Measurements from ENCODE around the gene ZBTB20. TPM values are rescaled to one million over a fixed set of nuclear protein-coding genes. Genes with fewer than 3 reads are reported as not detected.

Gene ZBTB20
- total and polyA plus RNA-seq, 2 donors (not counting 1 experiment from before 2014, with no cell fraction given), result 4.0 to 22.5 TPM

DNA sequence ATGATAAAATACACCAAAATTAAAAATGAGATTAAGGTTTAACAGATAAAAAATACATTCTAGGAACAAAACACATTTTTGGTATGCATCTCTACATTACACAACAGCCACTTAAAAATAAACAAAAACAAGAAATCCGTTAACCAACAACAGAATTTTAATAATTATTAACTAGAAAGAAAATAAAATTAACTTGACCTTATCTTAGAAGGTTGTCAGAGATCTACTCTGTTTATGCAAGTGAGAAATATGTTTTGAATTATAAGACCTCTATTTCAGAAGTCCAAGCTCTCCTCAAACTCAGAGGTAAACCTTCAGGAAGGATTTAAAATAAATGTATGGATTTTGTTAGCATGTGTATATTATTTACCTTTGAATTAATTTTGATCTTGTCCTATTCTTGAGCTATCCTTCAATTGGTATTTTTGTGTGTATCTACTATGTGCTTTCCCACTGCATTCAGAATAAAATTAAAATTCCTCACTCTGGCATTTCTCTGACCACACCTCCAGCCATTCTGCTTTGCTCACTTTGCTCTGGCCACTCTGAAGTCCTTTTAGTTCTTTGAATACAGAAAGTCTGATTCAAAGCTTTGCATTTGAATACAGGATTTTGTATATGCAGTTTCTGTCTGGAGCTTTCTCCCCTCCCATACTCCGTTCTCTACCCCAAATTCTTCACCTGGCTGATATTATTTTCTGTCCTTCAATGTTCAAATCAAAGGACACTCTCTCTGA, 352.0 kb downstream of the ZBTB20 start:
- H4K20me1 ChIP-seq (ENCODE audit: control insufficient read depth, extremely low read depth, insufficient read depth, low read length), result no peaks in the 10 kb centered on the region
- H3K79me2 ChIP-seq (ENCODE audit: control insufficient read depth, insufficient read depth, low read length), result no peaks in the 10 kb centered on the region
- no peaks in the 10 kb centered on the region for H3K27me3 ChIP-seq (ENCODE audit: control insufficient read depth, insufficient read depth, low read length)
- H3K36me3 ChIP-seq (ENCODE audit: control insufficient read depth, insufficient read depth, low read length), result no peaks in the 10 kb centered on the region
- H3K9ac ChIP-seq (ENCODE audit: insufficient read depth, low read length), result no peak overlapping the region
- no peak for TF ChIP-seq EZH2 (IDR thresholded peaks at IDR 0.05; ENCODE audit: low read length, missing control alignments)
- TF ChIP-seq, protein P1, sequence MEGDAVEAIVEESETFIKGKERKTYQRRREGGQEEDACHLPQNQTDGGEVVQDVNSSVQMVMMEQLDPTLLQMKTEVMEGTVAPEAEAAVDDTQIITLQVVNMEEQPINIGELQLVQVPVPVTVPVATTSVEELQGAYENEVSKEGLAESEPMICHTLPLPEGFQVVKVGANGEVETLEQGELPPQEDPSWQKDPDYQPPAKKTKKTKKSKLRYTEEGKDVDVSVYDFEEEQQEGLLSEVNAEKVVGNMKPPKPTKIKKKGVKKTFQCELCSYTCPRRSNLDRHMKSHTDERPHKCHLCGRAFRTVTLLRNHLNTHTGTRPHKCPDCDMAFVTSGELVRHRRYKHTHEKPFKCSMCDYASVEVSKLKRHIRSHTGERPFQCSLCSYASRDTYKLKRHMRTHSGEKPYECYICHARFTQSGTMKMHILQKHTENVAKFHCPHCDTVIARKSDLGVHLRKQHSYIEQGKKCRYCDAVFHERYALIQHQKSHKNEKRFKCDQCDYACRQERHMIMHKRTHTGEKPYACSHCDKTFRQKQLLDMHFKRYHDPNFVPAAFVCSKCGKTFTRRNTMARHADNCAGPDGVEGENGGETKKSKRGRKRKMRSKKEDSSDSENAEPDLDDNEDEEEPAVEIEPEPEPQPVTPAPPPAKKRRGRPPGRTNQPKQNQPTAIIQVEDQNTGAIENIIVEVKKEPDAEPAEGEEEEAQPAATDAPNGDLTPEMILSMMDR (conservative IDR thresholded peaks at IDR 0.05 in 1 of 2, IDR thresholded peaks at IDR 0.05 in 1 of 2; ENCODE audit: low read depth in 1 of 2, low read length in 2 of 2), result no peak
- H3K4me1 ChIP-seq (ENCODE audit: control insufficient read depth, extremely low read depth, insufficient read depth, low read length), result no peaks in the 10 kb centered on the region
- H3K27ac ChIP-seq (ENCODE audit: insufficient read depth, low read length), result no peak overlapping the region
- no peaks in the 10 kb centered on the region for H3K9me3 ChIP-seq (ENCODE audit: control insufficient read depth, insufficient read depth, low read depth, low read length)
- DNase-seq (ENCODE audit: low read depth in 2 of 2), result no peak
- no peak overlapping the region for H2AFZ ChIP-seq (ENCODE audit: low read length)
- H3K4me3 ChIP-seq (replicated peaks in 1 of 4; ENCODE audit: control extremely low read depth in 1 of 4, insufficient read depth in 1 of 4, low read depth in 3 of 4, low read length in 4 of 4), result no peak overlapping the region
- no peak overlapping the region for H3K4me2 ChIP-seq (ENCODE audit: extremely low read depth, insufficient read depth, low read length)

DNA sequence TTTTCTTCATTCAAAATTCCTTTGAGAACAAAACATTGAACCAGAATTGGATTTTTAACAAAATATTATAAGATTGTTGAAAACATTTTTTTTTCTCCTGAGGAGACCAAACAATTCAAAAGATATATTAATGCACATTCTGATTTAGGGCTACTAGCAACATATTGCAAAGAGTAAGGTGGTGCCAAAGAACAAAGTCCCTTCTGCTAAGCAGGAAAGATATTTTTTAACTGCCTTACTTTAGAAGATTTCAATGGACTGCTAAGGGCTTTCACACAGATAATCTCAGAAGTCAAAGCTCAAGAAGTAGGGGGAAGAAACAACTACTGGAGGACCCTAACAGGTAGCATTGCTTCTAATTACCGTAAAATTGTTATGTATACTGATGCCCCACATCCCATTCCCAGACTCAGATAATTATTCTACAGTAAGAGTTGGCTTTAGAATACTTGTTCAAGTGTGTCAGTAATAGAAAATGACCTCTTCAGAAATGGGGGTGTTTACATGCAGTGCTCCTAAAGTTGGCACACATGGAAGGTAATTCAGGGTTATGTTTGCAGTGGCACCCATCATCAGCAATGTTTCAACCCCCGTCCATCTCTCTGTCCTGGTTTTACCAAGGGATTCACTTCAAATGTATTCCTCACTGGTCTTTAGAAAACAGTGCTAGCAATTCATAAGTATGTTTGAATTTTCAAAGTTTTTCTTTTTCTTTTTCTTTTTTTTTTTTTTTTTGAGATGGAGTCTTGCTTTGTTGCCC, 354.7 kb downstream of the ZBTB20 start:
- no peaks in the 10 kb centered on the region for H3K27me3 ChIP-seq (ENCODE audit: control insufficient read depth, insufficient read depth, low read length)
- H4K20me1 ChIP-seq (ENCODE audit: control insufficient read depth, extremely low read depth, insufficient read depth, low read length), result no peaks in the 10 kb centered on the region
- H2AFZ ChIP-seq (ENCODE audit: low read length), result no peak overlapping the region
- no peak for TF ChIP-seq EZH2 (IDR thresholded peaks at IDR 0.05; ENCODE audit: low read length, missing control alignments)
- TF ChIP-seq, protein P1 (conservative IDR thresholded peaks at IDR 0.05 in 1 of 2, IDR thresholded peaks at IDR 0.05 in 1 of 2; ENCODE audit: low read depth in 1 of 2, low read length in 2 of 2), result no peak
- H3K27ac ChIP-seq (ENCODE audit: insufficient read depth, low read length), result no peak overlapping the region
- DNase-seq (ENCODE audit: low read depth in 2 of 2), result no peak
- H3K4me2 ChIP-seq (ENCODE audit: extremely low read depth, insufficient read depth, low read length), result no peak overlapping the region
- no peak overlapping the region for H3K9ac ChIP-seq (ENCODE audit: insufficient read depth, low read length)
- no peaks in the 10 kb centered on the region for H3K4me1 ChIP-seq (ENCODE audit: control insufficient read depth, extremely low read depth, insufficient read depth, low read length)
- H3K9me3 ChIP-seq (ENCODE audit: control insufficient read depth, insufficient read depth, low read depth, low read length), result no peaks in the 10 kb centered on the region
- no peak overlapping the region for H3K4me3 ChIP-seq (replicated peaks in 1 of 4; ENCODE audit: control extremely low read depth in 1 of 4, insufficient read depth in 1 of 4, low read depth in 3 of 4, low read length in 4 of 4)
- no peaks in the 10 kb centered on the region for H3K79me2 ChIP-seq (ENCODE audit: control insufficient read depth, insufficient read depth, low read length)
- no peaks in the 10 kb centered on the region for H3K36me3 ChIP-seq (ENCODE audit: control insufficient read depth, insufficient read depth, low read length)

DNA sequence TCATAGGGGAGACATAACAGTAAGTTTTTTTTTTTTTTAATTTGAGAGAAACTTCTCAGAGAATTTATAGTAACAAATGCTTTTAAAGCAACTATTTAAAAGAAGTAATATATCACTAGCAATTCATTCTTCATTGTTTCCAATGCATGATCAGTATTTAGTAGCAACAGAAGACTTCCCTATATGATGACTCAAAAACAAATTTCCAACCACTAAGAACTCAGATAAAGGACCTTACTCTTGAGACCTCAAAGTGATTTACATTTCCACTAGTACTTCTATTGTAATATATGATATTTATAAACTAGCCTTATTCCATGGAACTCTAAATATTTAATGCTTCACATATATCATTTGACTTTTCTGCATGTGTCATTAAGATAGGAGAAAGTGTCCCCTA, 356.3 kb downstream of the ZBTB20 start:
- DNase-seq (ENCODE audit: low read depth in 2 of 2), result no peak
- no peaks in the 10 kb centered on the region for H3K79me2 ChIP-seq (ENCODE audit: control insufficient read depth, insufficient read depth, low read length)
- no peak overlapping the region for H2AFZ ChIP-seq (ENCODE audit: low read length)
- H3K9me3 ChIP-seq (ENCODE audit: control insufficient read depth, insufficient read depth, low read depth, low read length), result no peaks in the 10 kb centered on the region
- H3K36me3 ChIP-seq (ENCODE audit: control insufficient read depth, insufficient read depth, low read length), result no peaks in the 10 kb centered on the region
- H3K27me3 ChIP-seq (ENCODE audit: control insufficient read depth, insufficient read depth, low read length), result no peaks in the 10 kb centered on the region
- no peak overlapping the region for H3K27ac ChIP-seq (ENCODE audit: insufficient read depth, low read length)
- H3K4me1 ChIP-seq (ENCODE audit: control insufficient read depth, extremely low read depth, insufficient read depth, low read length), result no peaks in the 10 kb centered on the region
- no peak overlapping the region for H3K4me2 ChIP-seq (ENCODE audit: extremely low read depth, insufficient read depth, low read length)
- TF ChIP-seq, protein P1 (conservative IDR thresholded peaks at IDR 0.05 in 1 of 2, IDR thresholded peaks at IDR 0.05 in 1 of 2; ENCODE audit: low read depth in 1 of 2, low read length in 2 of 2), result no peak
- TF ChIP-seq EZH2 (IDR thresholded peaks at IDR 0.05; ENCODE audit: low read length, missing control alignments), result no peak
- no peaks in the 10 kb centered on the region for H4K20me1 ChIP-seq (ENCODE audit: control insufficient read depth, extremely low read depth, insufficient read depth, low read length)
- no peak overlapping the region for H3K9ac ChIP-seq (ENCODE audit: insufficient read depth, low read length)
- H3K4me3 ChIP-seq (replicated peaks in 1 of 4; ENCODE audit: control extremely low read depth in 1 of 4, insufficient read depth in 1 of 4, low read depth in 3 of 4, low read length in 4 of 4), result no peak overlapping the region
